GM08714 (cell line): ENCODE results near the gene SLC35A3.

Experiments
- H3K4me3 ChIP-seq: fragments of 200-500 bp; sonication (Bioruptor generic); 2 replicates; pipeline ENCODE4 v1.5.1; 2014; ENCODE audit warnings: mild to moderate bottlenecking, low read length, inconsistent platforms
- ZNF274 ChIP-seq: IDR thresholded peaks from 2 replicates; pipeline ENCODE4 v1.6.1; 2012; ENCODE audit warnings: mild to moderate bottlenecking, low read depth, low read length

Gene SLC35A3

DNA sequence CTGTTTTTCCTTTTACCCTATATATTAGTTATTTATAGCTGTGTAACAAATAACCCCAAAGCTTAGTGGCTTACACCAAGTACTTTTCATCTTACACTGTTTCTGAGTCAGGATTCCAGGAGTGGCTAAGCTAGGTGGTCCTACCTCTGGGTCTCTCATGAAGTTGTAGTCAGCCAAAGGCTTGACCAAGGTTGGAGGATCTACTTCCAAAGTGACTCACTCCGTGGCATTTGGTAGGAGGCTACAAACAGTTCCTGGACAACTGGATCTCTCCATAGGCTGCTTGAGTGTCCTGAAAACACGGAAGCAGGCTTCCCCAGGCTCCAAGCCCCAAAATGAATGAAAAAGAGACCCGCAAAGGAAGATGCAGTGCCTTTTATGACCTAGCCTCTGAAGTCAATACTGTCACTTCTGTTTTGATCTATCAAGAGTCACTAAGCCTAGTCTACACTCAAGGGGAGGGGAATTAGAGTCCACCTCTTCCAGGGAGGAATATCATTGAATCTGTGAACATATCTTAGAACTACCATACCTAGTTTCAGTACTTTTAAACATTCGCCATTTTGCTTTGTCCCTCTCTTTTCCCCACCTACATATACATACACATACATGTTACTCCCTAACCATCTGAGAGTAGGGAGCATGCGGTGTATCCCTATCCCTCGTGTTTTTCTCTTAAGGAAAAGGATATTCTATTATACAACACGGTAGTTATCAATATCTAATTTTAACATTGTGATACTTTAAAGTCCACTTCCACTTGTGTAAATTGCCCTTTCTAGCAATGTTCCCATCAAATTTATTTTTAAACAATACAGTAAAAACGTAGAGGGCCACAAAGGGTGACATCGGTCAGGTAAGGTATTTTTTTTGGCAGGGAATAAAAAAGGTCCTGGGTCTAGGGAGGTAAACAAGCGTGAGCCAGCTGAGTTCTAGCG lies 67.2 kb downstream of the SLC35A3 start:
- TF ChIP-seq ZNF274, result no peak

DNA sequence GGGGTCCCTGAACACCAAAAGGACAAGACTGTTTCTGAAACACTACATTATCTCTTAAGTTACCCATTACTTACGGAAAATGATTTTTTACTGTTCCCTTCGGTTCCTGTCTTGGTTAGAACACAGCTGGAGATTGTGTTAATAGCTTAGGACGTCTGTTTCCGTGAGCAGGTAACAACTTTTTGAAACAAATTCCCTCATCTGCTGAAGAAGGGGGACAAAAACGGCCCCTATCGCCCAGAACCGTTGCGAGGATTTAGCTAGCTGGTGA lies 67.8 kb downstream of the SLC35A3 start:
- TF ChIP-seq ZNF274, result no peak
- H3K4me3 ChIP-seq, result peak overlapping the region; percentile 94

More for the DNA sequence above, 67.2 kb downstream of the SLC35A3 start:
- peak overlapping the region; percentile 94 for H3K4me3 ChIP-seq

DNA sequence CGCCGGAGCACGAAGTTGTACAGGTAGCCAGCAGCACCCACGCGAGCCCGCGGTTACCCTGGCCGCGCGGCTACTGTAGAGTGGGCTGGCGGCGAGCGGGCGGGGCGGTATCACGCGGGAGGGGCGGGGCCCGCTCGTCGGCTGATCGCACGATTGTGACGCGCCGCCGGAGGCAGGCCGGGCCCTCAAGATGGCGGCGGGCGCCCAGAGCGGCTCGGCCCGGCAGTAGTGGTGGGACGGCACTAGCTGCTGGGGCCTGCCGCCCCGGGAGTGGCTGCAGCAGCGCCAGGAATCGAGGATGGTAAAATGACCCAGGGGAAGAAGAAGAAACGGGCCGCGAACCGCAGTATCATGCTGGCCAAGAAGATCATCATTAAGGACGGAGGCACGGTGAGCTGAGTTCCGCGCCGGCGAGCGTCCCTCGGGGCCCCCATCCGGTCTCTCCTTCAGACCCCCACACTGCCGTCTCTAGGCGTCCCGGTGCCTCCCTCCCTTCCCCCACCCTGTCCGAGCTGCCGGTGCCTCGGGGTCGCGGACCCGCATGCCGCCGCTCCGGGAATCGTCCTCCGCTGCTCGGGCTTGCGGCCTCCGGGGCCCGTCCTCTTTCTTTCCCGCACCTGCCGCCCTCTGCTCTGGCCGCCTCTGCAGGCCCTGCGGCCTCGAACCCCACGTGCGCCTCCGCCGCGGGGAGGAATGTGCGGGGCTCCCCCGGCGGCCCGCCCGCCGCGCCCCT lies 68.3 kb downstream of the SLC35A3 start:
- peak overlapping the region; percentile 94 for H3K4me3 ChIP-seq
- TF ChIP-seq ZNF274, result no peak

DNA sequence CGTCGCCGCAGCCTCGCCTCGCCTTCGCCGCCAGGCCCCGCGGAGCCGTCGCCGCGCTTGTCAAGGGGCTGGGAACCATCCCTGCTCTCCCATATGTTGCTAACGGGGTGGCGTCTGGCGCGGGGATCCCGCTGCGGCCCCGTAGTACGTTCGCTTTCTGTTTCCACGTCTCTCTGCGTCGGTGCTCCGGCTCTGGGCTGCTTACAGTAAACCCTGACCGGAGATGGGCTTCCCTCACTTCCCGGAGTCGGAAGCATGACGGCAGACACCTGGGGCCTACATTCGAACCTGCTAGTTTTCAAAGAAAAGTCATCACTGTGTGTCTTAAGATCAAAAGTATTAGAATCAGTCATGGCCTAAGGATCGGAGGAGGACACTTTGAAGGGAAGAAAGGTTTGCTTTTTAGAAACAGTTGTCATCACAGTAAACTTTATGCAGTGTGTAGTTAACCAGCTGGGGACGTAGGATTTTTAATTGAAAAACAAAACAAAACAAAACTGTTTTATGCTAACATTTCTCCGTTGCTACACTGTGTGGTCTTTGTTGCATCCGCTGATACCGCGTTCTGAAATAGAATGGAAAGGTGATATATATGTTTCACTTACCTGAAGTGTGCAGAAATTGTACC lies 69.0 kb downstream of the SLC35A3 start:
- peak overlapping the region; percentile 94 for H3K4me3 ChIP-seq
- no peak for TF ChIP-seq ZNF274

DNA sequence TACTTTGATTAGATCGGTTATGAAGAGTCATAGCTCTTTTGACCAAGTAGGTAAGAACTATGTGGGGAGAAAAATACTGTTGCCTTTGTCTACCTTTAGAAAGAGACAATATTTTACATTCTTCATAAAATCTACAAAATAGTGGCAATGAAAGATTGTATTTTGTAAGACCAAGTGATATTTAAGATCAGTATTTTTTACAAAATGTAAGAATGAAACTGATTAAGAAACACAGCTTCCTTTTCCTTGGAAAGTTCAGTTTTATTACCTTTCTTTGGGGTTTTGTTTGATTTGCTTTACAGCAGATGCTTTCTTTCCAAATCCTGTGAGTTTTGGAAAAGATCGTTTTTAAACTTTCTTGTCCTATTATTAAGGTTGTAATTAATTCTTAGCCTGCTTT lies 69.8 kb downstream of the SLC35A3 start:
- TF ChIP-seq ZNF274, result no peak
- H3K4me3 ChIP-seq, result peak overlapping the region; percentile 94; the same call in 1 of the 2 replicates

DNA sequence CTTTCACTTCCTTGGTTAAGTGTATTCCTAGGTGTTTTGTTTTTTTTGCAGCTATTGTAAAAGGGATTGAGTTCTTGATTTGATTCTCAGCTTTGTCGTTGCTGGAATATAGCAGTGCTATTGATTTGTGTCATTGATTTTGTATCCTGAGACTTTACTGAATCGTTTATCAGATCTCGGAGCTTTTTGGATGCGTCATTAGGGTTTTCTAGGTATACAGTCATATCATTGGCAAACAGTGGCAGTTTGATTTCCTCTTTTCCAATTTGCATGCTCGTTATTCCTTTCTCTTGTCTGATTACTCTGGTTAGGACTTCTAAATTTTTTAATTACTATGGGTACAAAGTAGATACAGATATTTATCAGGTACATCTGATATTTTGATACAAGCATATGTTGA lies 75.4 kb downstream of the SLC35A3 start:
- no peak for TF ChIP-seq ZNF274
- no peak overlapping the region for H3K4me3 ChIP-seq

DNA sequence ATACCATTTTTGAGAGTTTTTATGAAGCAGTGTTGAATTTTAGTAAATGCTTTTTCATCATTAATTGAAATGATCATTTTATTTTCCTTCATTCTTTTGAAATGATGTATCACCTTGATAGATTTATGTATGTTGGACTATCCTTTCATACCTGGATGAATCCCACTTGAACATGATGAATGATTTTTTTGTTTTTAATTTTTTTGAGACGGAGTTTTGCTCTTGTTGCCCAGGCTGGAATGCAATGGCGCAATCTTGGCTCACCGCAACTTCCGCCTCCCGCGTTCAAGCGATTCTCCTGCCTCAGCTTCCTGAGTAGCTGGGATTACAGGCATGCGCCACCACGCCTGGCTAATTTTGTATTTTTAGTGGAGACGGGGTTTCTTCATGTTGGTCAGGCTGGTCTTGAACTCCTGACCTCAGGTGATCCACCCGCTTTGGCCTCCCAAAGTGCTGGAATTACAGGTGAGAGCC lies 77.5 kb downstream of the SLC35A3 start:
- peak overlapping the region; percentile 53 for H3K4me3 ChIP-seq

DNA sequence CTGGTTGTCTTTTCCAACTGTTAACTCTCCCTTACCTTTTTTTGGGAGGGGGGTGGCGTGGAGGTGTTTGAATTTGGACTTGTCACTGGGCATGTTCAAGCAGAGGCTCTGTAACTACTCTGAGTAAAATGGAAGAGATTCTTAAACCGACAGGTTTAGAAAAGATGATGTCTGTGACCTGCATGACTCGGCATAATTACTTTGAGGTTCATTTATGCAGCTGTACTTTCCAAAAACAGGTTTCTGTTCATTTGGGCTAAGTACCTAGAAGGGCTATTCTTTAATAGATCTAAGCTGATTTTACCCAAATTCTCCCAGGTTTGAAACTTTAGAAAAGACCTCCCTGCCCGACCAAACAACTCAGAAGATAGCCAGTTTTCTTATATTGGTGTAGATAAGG lies 80.3 kb downstream of the SLC35A3 start:
- no peak overlapping the region for H3K4me3 ChIP-seq
- TF ChIP-seq ZNF274, result no peak

DNA sequence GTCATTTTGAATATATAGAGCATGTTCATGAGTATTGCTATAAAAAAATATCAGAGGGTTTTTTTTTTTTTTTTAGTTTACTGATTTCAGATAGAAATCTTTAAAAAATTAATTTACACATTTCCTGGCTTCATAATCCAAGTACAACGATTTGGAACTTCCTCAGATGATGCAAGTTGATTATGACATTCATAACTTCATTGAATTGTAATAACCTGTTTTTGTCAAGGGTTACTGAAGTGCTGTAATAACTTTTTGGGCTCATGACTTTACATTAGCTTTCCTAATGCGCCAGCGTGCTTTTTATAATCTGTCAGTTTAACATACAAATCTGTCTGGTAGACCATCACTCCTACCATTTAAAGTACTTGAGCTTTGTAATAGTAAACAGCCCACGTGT lies 81.6 kb downstream of the SLC35A3 start:
- H3K4me3 ChIP-seq, result no peak overlapping the region
- TF ChIP-seq ZNF274, result no peak

DNA sequence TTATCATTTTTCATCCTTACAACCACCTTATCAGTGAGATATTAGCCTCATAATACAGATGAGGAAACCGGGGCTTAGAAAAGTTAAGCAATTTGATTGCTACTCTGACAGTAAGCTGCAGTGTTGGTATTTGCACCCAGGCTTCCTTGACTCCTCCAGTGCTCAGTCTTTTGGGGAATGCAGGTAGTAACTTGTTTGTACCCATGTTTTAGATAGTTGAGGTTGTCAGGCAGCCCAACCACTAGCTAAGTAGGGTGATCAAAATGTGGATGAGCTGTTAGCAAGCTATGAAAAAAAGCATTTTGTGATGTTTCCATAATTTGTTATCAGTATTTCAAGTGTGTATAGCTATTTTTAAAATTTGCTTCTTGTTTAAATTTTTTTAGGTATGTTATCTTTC lies 82.1 kb downstream of the SLC35A3 start:
- no peak overlapping the region for H3K4me3 ChIP-seq
- TF ChIP-seq ZNF274, result no peak

DNA sequence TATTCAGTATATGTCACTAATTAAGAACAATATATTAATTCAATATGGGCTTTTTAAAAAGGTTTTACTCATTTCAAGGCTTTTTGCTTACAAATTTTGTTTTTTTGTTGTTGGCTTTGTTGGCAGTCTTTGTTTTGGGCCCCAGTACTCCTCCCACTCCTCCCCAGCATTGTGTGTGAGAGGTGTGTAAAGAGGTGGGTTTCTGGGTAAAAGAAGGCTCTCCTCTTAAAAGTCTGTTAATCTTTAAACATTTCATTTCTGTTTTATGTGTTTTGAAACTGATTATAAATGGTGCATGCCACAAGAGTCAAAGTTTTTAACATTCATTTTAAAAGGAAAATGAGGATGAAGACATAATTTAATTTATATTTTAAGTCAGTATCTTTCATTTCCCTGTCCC lies 83.3 kb downstream of the SLC35A3 start:
- no peak overlapping the region for H3K4me3 ChIP-seq
- no peak for TF ChIP-seq ZNF274

DNA sequence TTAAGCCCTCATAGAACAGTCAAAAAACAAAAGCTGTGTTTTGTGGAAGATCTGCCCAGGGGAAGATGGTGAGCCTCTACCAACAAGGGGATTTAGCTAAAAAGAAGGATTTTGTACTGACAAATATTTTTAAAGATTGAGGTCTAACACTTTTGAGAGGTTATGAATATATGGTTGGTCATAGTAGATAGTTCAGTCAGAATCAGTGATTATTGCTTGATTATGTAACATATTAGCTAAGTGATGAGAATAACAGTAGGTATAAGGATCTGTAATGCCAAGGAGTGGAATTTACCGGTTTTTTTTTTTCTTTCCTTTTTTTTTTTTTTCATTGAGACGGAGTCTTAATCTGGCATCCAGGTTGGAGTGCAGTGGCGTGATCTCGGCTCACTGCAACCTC lies 83.9 kb downstream of the SLC35A3 start:
- no peak for TF ChIP-seq ZNF274

DNA sequence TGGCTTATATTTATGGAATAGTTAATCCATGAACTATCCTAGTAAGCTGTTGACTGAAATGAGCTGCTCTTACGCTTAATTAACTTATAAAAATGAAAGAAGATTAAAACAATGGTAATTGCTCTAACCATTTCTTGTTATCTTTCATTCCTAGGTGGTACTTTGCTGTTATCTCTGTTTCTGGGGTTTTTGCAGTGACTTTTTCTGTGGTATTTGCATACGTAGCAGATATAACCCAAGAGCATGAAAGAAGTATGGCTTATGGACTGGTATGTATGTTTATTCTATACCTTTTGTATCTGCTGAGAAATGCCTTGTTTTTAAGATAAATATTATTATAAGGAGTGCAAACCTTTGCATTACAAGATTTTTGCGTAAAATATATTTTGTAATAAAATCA lies 91.9 kb downstream of the SLC35A3 start:
- TF ChIP-seq ZNF274, result no peak
- no peak overlapping the region for H3K4me3 ChIP-seq

More for the DNA sequence above, 83.9 kb downstream of the SLC35A3 start:
- no peak overlapping the region for H3K4me3 ChIP-seq

DNA sequence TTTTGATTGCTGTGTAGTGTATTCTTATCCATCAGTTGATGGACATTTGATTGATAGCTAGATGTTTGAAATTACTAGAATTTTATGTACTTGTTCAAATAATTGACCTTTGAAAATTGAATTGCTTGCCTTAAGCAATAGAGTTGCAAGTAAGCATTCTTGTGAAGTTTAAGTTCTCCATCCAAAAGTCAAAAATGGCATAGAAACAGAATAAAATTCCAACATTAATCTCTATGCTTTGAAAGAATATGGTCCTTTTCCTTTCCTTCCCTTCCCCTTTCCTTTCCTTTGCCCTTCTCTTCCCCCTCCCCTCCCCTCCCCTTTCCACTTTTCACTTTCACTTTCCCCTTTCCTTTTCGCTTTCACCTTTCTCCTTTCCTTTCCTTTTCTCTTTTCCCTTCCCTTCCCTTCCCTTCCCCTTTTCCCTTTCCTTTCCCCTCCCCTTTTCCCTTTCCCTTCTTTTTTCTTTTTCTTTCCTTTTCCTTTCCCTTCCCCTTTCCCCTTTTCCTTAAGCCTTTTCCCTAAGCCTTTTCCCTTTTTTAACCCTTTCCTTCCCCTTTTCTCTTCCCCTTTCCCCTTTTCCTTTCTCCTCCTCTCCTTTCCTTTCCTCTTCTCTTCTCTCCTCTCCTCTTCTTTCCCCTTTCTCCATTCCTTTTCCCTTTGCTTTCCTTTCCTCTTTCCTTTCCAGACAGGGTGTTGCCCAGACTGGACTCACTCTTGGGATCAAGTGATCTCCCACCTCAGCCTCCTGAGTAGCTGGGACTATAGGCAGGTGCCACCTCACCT lies 95.6 kb downstream of the SLC35A3 start:
- H3K4me3 ChIP-seq, result no peak overlapping the region
- no peak for TF ChIP-seq ZNF274

DNA sequence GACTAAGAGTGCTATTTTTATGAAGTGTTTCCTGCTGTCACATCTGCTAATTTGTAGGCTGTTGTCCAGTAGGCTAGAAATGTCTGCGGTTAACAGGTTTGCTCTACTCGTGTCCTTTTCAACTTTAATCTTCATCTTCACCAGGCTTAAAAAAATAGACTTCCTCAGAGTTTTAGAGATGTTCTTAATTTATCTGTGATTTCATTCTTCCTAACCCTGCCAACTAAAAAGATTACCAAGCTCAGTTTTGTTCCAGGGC lies 96.1 kb downstream of the SLC35A3 start:
- H3K4me3 ChIP-seq, result no peak overlapping the region
- TF ChIP-seq ZNF274, result no peak
